Hematopoietic multipotent progenitor cell treated with erythropoietin and hydrocortisone succinate and interleukin-3 and kit ligand, for 4 days (in vitro differentiated cells): ENCODE measurements around the gene FBXL19.

Source experiments
- DNase-seq: peaks from one replicate; pipeline ENCODE4 v3.0.0-alpha.2; 2015

The FBXL19 gene

DNA sequence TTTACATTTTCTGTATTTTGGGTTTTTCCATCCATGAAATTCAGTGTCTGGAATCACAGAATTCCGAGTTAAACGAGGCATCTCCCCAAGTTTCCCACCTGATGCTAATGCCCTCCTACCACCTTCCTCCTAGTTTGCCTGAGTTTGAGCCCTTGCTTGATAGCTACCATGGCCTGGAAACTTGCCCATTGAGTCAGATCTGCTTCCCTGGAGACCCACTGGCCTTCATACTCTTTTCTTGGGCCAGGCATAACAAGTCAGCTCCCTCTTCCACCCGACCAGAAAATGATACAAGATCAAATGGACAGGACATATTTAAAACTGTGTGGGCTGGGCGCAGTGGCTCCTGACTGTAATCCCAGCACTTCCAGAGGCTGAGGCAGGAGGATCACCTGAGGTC is 44.4 kb downstream of the FBXL19 start:
- no peak for DNase-seq

DNA sequence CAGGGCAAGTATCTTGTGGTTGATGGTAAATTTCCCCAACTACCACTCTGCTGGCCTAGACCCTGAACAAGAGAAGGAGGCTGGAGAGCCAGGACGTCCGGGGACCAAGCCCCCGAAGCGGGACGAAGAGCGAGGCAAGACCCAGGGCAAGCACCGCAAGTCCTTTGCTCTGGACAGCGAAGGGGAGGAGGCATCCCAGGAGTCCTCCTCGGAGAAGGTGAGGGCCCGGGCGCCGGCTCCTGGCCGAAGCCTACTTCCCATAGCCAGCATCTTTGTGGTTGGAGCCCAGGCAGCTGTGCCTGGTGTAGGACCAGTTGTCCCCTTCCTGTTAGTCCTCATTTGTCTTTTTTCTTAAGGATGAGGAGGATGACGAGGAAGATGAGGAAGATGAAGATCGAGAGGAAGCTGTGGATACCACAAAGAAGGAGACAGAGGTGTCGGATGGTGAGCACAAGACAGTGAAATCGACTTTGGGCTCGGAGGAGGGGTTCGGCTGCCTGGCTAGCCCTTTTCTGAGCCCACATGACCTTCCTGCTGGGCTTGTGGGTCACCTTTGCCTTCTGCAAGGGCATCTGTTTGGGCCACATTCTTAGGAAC is 46.0 kb downstream of the FBXL19 start:
- no peak for DNase-seq

DNA sequence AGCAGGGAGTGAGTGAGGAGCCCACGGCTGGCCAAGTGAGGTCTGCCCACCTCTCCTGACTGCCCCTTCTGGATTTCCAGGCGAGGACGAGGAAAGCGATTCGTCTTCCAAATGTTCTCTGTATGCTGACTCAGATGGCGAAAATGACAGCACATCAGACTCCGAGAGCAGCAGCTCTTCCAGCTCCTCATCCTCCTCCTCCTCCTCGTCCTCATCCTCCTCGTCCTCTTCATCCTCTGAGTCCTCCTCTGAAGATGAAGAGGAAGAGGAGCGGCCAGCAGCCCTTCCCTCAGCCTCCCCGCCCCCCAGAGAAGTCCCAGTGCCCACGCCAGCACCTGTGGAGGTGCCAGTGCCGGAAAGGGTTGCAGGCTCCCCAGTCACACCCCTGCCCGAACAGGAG is 47.9 kb downstream of the FBXL19 start:
- no peak for DNase-seq

DNA sequence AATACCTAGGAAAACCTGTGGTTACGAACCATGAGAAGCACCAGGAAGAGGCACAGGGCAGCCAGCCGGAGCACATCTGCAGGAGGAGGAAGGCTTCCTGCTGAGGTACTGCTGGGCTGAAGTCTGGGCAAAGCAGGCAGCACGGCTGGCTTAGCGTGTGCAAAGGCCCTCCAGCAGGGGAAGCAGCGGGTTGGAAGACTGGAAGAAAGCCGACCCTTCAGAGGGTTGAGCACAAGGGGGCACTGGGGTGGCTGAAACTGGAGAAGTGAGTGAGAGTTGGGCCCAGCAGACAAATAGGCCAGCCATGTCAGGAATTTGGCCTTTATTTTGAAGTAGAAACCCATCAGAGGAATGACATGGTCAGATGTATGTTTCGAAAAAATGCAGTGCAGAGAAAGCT is 49.5 kb downstream of the FBXL19 start:
- peak; percentile 72 for DNase-seq

DNA sequence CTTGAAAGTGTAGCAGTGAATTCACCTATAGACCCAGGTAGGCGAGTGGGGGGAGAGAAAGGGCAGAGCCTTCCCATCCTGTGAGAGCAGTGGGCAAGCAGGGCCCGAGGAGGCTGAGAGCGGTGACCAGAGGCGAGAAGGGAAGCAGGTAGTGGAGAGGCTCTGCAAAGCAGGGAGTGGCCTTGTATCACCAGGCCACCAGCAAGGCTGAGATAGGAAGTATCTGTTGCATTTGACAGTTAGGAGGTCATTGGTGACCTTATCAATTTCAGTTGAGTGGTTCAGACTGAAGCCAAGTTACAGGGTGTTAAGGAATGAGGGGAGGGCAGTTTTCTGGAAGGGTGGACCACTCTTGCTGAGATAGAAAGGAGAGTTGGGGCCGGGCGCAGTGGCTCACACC is 51.0 kb downstream of the FBXL19 start:
- peak; percentile 70 for DNase-seq

DNA sequence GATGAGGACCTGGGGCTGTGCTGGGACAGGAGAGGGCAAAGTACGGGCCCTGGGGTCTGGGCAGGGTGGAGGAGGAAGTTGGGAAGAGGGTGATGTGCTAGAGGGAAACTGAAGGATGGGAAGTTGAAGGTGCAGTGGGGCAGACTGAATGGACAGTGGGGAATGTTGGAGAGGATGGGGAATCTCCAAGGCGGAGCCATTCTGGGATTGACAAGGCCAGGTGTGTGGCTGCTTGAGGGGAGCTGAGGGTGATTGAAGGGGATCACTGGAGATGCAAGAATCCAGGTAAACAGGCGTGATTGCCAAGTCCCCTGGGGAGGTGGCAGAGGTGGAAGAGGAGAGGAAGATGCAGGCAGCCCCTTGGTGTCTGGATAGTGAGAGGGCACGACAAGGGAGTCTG is 53.1 kb downstream of the FBXL19 start:
- no peak for DNase-seq

DNA sequence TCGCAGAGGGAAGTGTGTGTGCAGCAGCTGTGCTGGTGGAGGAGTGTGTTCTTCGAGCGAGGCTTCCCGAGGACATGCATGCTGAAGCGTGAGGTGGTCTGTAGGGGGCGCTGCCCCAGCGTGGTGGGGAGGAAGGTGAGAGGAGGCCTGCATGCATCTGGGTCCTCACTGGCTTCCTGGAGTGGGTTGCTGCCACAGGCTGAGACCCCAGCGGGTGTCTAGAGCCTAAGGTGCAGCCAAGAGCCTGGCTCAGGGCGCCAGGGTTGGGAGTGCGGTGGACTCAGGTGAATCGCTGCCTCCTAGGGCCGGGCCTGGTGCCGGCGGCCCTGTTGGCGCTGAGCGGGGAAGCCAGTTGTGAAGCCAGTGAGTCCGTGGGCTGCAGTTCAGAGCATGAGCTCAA is 54.1 kb downstream of the FBXL19 start:
- peak; percentile 56 for DNase-seq

DNA sequence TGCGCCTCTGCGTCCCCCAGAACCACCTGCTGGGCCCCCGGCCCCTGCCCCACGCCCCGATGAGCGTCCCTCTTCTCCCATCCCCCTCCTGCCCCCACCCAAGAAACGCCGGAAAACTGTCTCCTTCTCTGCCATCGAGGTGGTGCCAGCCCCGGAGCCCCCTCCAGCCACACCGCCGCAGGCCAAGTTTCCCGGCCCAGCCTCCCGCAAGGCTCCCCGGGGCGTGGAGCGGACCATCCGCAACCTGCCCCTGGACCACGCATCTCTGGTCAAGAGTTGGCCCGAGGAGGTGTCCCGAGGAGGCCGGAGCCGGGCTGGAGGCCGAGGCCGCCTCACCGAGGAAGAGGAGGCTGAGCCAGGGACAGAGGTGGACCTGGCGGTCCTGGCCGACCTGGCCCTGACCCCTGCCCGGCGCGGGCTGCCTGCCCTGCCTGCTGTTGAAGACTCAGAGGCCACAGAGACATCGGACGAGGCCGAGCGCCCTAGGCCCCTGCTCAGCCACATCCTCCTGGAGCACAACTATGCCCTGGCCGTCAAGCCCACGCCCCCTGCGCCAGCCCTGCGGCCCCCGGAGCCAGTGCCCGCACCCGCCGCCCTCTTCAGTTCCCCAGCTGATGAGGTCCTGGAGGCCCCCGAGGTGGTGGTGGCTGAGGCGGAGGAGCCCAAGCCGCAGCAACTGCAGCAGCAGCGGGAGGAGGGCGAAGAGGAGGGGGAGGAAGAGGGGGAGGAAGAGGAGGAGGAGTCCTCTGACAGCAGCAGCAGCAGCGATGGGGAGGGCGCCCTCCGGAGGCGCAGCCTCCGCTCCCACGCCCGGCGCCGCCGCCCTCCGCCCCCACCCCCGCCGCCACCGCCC is 56.0 kb downstream of the FBXL19 start:
- DNase-seq = no peak

DNA sequence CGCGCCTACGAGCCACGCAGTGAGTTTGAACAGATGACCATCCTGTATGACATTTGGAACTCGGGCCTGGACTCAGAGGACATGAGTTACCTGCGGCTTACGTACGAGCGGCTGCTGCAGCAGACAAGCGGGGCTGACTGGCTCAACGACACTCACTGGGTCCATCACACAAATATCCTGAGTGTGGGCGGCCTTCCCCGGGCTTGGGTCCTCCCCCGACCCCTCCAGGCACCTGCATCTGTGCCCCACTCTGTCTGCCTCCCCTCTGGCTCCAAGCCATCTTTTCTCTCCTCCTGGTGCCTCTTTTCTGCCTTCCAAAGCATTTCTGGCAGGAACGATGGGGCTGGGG is 56.6 kb downstream of the FBXL19 start:
- DNase-seq = no peak

DNA sequence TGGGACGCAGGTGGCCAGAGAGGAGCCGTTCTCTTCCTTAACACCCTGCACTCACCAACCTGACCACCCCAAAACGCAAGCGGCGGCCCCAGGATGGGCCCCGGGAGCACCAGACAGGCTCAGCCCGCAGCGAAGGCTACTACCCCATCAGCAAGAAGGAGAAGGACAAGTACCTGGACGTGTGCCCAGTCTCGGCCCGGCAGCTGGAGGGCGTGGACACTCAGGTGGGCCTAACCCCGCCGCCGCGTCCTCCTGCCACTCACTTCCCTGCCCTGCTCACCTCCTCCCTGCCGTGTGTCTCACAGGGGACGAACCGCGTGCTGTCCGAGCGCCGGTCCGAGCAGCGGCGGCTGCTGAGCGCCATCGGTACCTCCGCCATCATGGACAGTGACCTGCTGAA is 57.1 kb downstream of the FBXL19 start:
- no peak for DNase-seq

DNA sequence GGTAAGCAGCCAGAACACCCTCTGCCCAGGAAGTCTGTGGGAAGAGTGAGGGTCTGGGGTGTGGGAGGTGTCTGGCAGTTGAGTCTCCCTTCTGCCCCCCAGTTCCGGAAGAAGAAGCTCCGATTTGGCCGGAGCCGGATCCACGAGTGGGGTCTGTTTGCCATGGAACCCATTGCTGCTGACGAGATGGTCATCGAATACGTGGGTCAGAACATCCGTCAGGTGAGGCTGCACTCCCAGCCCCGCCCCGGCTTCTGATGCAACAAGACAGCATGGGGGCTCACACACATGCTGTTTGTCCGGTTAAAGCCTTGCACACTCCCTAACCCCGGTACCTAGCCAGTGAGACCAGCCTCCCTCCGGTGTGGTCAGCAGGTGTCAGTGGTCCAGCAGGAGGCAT is 57.6 kb downstream of the FBXL19 start:
- DNase-seq = no peak

DNA sequence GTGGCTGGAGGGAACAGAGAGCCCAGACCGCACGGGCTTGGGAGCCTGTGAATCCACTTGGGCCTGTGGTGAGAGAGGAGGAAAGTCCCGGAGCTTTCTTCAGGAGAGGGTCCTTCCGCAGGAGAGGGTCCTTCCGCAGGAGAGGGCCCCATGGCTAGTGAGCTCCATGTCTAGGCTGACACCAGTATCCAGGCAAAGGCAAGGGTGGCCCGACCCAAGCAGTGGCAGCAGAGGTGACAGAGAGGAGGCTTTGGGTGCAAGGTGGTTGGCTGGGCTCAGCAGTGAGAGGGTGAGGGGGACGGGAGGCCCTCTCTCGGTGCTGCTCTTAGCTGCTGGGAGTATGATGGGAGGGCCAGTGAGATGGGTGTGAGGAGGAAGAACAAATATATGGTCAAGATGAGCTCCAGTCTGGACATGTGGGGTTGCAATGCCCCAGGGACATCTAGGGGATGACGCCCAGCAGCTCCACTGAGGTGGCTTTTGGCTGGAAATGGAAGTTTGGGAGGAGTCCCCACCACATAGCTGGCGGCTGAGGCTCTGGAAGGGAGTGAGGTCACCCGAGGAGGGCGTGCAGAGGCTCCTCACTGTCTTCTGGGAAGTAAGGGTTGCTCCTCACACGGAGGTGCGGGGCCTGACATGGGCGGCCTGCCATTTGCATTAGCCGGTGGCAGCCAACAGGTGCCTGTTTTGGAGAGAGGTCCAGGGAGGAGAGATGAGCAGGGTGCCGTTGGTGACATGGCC is 59.3 kb downstream of the FBXL19 start:
- DNase-seq = no peak

DNA sequence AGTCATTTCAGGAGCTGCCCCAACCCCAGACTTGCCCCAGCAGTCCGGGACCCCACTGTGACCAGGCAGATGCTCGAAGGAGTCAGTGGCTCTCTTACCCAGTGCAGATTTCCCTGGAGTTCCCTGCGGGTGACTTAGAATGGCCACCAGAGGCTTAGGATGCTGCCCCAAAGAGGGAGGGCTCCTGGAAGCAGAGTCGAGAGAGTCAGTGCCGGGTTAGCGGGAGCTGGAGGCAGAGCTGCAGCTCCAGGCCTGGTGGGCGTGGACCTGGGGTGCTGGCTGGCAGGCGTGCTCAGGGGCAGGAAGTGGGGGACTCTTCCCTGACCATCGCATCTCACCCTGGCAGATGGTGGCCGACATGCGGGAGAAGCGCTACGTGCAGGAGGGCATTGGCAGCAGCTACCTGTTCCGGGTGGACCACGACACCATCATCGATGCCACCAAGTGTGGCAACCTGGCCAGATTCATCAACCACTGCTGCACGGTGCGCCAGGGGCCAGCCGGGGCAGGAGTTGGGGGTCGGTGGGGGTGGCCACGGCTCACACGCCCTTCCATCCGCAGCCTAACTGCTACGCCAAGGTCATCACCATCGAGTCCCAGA is 60.0 kb downstream of the FBXL19 start:
- no peak for DNase-seq

DNA sequence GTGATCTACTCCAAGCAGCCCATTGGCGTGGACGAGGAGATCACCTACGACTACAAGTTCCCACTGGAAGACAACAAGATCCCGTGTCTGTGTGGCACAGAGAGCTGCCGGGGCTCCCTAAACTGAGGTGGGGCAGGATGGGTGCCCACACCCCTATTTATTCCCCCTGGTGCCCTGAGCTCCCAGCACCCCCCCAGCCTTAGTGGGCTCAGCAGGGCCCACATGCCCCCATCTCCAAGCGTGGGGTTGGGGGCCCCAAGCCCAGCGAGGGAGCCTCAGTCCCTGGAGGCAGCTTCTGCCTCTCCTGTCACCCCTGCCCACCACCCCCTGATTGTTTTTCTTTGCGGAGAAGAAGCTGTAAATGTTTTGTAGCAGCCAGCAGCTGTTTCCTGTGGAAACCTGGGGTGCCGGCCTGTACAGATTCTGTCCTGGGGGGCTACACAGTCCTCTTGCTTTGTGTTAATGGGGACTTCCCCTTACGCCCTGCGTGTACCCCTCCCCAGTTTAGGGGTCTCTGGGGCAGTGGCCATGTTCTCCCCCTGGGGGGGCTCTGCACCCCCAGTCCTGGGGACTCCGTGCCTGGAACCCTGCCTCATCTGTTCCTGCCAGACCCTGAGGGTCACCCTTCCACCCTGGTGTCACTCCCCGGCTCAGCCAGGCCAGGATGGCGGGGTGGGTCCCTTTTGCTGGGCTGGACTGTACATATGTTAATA is 60.7 kb downstream of the FBXL19 start:
- no peak for DNase-seq

DNA sequence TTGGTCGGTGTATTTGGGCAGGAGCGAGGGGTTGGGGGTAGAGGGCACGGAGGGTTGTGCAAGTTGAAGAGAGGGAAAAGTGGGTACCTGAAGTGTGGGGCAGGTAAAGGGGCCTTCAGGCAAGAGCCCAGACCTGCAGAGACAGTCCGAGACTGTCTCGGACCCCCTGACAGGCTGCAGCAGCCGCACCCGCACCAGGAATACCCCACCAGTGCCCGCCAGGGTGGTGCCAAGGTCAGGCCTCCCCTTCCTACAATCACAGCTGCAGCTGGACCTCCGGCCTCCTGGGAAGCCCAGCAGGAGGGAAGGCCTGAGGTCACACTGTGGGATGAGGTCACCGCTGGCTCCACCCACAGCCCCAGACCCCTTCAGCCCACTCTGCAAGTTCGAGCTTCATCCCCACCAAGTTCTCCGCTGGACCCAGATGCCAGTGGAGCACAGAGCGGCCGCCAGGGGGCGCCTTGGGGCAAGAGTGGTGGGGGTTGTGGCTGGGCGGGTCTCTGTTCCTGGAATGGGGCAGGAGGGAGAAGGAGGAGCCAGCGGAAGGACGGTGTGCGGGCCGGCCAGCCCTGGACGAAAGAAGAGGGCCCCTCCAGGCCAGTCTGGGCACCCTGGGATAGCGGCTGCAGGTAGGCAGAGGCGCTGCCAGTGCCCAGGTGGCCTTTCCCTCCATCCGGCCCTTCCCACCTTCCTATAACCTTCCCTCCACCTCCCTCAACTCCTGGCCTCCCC is 61.5 kb downstream of the FBXL19 start, which contains the start of gene HSD3B7:
Gene HSD3B7, plus strand, starts transcription at position 539 of the 732 bp plus-strand sequence. CDS start 452 bp downstream, outside the sequence.
- DNase-seq = peak; percentile 90

DNA sequence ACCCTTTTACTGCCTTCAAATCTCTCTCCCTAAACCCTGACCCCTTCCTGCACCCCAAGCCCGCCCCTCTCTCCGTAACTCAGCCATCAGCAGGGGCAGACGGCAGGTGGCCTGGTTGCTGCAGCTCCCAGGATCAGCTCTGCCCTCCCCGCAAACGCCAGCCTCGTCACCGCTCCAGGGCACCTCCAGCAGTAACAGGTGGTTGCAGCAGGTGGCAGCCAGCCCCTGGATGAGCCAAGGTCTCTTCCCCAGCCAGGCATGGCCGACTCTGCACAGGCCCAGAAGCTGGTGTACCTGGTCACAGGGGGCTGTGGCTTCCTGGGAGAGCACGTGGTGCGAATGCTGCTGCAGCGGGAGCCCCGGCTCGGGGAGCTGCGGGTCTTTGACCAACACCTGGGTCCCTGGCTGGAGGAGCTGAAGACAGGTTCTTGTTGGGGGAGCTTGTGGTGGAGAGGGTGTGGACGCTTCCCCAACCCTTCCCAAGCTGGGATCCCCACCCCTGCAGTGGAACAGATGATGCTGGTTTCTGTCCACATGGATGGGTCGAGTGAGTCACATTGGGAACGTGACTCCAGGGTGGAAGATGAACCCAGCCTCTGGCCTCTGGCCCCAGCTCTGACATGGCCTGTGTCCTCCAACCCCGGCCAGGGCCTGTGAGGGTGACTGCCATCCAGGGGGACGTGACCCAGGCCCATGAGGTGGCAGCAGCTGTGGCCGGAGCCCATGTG is 62.2 kb downstream of the FBXL19 start:
- DNase-seq = peak; percentile 39

DNA sequence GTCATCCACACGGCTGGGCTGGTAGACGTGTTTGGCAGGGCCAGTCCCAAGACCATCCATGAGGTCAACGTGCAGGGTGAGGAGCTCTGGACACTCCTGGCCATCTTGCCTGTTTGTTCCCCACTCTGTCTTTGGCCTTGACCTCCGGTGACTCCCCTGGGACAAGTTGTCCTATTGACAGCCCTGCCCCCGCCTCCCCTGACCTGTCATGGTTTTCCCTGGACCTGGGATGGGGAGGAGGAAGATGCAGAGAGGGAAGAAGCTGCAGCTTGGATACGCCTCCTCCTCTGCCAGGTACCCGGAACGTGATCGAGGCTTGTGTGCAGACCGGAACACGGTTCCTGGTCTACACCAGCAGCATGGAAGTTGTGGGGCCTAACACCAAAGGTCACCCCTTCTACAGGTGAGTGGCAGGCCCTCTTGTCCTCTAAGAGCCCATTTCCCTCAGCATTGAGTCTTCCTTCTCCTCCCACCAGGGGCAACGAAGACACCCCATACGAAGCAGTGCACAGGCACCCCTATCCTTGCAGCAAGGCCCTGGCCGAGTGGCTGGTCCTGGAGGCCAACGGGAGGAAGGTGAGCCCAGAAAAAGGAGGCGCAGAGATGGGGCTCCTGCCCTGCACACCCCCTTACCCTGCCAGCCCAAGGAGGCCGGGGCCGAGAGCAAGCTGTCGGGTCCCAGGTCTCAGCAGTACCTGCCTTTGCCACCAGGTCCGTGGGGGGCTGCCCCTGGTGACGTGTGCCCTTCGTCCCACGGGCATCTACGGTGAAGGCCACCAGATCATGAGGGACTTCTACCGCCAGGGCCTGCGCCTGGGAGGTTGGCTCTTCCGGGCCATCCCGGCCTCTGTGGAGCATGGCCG is 63.0 kb downstream of the FBXL19 start:
- DNase-seq = no peak

DNA sequence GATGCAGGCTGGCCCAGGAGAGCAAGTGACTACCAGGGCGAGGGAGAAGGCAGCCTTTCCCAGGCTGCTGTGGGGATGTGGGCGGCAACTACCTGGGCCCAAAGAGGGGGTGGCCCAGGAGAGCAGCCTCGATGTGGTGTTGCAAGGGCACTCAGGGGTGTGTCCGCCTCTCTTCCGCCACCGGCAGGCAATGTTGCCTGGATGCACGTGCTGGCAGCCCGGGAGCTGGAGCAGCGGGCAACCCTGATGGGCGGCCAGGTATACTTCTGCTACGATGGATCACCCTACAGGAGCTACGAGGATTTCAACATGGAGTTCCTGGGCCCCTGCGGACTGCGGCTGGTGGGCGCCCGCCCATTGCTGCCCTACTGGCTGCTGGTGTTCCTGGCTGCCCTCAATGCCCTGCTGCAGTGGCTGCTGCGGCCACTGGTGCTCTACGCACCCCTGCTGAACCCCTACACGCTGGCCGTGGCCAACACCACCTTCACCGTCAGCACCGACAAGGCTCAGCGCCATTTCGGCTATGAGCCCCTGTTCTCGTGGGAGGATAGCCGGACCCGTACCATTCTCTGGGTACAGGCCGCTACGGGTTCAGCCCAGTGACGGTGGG is 64.3 kb downstream of the FBXL19 start:
- DNase-seq = no peak

DNA sequence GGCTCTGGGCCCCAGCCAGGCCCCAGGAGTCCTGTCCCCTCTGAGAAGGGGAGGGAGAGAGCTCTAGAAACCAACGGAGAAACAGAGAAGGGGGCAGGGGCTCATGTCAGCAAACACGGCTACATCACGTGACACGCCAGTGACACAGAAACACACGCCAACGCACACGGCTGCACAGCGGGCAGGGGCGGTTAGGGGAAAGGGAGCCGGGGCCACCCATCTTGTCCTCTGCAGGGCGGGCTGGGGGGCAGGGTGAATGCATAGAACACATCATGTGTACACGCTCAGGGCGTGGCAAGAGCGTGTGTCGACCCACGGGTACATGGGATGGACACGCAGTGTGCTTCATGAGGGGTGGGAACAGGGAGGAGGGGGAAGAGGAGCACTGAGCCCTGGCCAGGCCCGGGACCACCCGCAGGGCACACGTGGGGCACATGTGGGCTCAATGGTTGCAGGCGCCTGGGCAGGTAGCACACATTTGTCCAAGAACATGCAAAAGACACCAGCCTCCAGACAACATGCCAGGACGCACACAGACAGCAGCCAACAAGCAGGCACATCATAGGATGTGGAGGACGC is 66.2 kb downstream of the FBXL19 start:
- DNase-seq = no peak

DNA sequence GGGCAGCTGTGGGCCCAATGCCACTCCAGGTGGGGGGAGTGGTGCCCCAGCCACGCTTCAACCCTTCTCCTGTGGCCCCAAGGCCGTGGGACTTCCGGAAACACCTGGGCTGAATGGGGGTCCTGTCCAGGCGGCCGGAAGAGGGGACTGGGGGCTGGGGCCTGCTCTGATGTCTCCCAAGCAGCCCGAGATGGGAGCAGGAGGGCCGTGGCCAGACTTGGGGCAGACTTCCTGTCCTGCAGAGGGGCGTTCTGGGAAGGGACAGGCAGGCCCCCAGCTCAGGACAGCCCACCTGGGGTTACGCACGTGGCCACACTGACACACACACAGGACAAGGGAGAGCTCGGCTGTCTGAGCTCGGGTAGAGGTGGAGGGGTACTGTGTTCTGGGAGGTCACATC is 66.7 kb downstream of the FBXL19 start:
- no peak for DNase-seq
